K562 (cell line): ENCODE data around the gene NXF1. TPM values are rescaled to one million over a fixed set of nuclear protein-coding genes. Genes with fewer than 3 reads are reported as not detected.
A peak's percentile ranks its signal among the peaks of the same experiment; 100 is the strongest.

ENCODE experiments used
- BRF1 ChIP-seq: IDR thresholded peaks from 3 replicates; pipeline ENCODE4 v1.6.1; 2011; ENCODE audit warnings: borderline replicate concordance, mild to moderate bottlenecking; ENCODE audit not compliant: insufficient read length; ENCODE audit errors: extremely low read depth
- CHD7 ChIP-seq: fragments of 200-600 bp; sonication (generic); IDR thresholded peaks from one replicate; pipeline ENCODE4 v1.6.1; 2012; ENCODE audit warnings: mild to moderate bottlenecking, low read depth, low read length, inconsistent platforms
- KAT2B ChIP-seq: IDR thresholded peaks from one replicate; pipeline ENCODE4 v1.6.1; 2012; ENCODE audit warnings: low read depth, mild to moderate bottlenecking, control low read depth, inconsistent platforms, low read length, moderate library complexity
- ZC3H11A ChIP-seq: IDR thresholded peaks from 2 replicates; pipeline ENCODE4 v1.6.1; 2012; ENCODE audit warnings: low read depth, low read length, improper control_type of control experiment
- ZNF518B ChIP-seq: fragments of 250-450 bp; sonication (Bioruptor Pico); IDR thresholded peaks from 2 replicates; pipeline ENCODE4 v1.5.0; 2021; ENCODE audit warnings: mild to moderate bottlenecking, moderate library complexity
- ZNF766 ChIP-seq: fragments of 200-800 bp; sonication (Bioruptor generic); conservative IDR thresholded peaks from 2 replicates; pipeline ENCODE4 v1.6.1; 2016; ENCODE audit warnings: missing genetic modification characterization, missing compliant biosample characterization
- polyA plus RNA-seq, 8 experiments: library from polyadenylated mRNA; depleted of rRNA in 4 of 8; stranded (reverse) in 5 of 8; unstranded in 3 of 8; fragments of >200 nt; fragmentation: Nextera tagmentation in 2 of 8; fragmentation: Illumina TruSeq in 1 of 8; extraction: Ambion mirVana in 2 of 8; extraction: Trizol in 1 of 8; gene quantifications; 2 replicates each; pipeline versions ENCODE4 v1.2.1 to v1.2.3, GENCODE V29; 2011 to 2014; ENCODE audit warnings: inconsistent platforms in 1 of 8, missing spikeins in 1 of 8
- total RNA-seq, 7 experiments: library from RNA; depleted of rRNA in 6 of 7; stranded (reverse); fragments of >200 nt in 6 of 7; fragmentation: Illumina TruSeq in 2 of 7; extraction: Trizol in 2 of 7; gene quantifications; 2 replicates each; pipeline versions ENCODE4 v1.2.1 to v1.2.3, GENCODE V29; 2011 to 2021; ENCODE audit warnings: low replicate concordance in 1 of 7
- TF ChIP-seq, protein P1 (sequence below), 2 experiments: fragments of 450-650 bp in 1 of 2; IDR thresholded peaks; 2 replicates each; pipeline ENCODE4 v1.6.1; 2011 to 2017; ENCODE audit warnings: low read depth in 2 of 2, antibody characterized with exemption in 1 of 2, borderline replicate concordance in 1 of 2, low read length in 1 of 2, mild to moderate bottlenecking in 1 of 2, mixed read lengths in 1 of 2; ENCODE audit not compliant: control insufficient read depth in 1 of 2

Gene NXF1
- total and polyA plus RNA-seq, 9 of the 15 experiments (the other 6 are each of a cell fraction or from before 2014, with no cell fraction given), result 18.1 to 98.3 (median 35.8) TPM

DNA sequence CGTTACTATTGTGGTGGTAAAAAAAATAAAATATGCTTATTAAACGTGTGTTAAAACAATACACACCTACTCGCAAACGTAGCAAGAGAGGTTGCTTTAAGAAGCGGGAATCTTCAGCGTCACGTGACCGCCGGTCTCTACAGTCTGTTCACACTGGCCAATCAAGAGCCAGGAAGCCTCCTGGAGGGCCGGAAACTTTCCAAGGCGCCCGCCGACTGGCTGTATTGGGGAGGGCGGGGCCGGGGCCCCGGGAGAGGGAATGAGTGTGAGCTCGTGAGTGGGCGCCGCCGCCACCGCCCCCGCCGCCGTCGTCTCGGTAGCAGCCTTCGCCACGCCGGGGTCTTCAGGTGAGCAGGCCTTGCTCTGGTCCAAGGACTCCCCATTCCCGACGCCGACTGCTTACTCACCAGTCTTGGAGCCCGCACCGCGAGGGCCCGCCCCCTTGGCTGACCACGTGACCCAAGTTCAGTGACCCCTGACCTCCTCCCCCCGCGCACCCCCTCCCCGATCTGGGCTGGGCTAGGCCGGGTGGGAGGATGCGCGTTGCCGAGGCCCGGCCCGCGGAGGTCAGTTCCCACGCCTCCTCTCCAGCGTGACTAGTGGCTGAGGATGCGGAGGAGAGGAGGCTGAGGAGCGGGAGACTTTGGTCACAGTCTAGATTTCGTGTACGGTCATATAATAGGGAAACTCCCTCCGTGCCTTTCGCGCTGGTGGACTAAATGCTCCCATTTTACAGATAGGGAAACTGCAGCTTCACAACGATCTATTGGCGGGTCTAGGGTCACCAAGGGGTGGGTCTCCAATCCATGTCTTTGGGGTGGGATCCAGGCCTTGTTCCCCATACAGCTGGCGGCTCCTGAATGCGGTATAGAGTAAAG is 33.9 kb downstream of the NXF1 start, which contains the start of gene TAF6L (continued):
- TF ChIP-seq CHD7 (no peak), KAT2B (no peak), BRF1 (no peak), ZNF766 (peak; percentile 85; the same call in 1 of the 2 replicates), ZNF518B (CRISPR knock-in tag) (no peak), ZC3H11A (peak; percentile 49; the same call in 1 of the 2 replicates)
- TF ChIP-seq, protein P1, sequence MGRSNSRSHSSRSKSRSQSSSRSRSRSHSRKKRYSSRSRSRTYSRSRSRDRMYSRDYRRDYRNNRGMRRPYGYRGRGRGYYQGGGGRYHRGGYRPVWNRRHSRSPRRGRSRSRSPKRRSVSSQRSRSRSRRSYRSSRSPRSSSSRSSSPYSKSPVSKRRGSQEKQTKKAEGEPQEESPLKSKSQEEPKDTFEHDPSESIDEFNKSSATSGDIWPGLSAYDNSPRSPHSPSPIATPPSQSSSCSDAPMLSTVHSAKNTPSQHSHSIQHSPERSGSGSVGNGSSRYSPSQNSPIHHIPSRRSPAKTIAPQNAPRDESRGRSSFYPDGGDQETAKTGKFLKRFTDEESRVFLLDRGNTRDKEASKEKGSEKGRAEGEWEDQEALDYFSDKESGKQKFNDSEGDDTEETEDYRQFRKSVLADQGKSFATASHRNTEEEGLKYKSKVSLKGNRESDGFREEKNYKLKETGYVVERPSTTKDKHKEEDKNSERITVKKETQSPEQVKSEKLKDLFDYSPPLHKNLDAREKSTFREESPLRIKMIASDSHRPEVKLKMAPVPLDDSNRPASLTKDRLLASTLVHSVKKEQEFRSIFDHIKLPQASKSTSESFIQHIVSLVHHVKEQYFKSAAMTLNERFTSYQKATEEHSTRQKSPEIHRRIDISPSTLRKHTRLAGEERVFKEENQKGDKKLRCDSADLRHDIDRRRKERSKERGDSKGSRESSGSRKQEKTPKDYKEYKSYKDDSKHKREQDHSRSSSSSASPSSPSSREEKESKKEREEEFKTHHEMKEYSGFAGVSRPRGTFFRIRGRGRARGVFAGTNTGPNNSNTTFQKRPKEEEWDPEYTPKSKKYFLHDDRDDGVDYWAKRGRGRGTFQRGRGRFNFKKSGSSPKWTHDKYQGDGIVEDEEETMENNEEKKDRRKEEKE (IDR thresholded peaks at IDR 0.05; ENCODE audit: borderline replicate concordance in 1 of 2, control insufficient read depth in 1 of 2, low read depth in 2 of 2, low read length in 1 of 2), result no peak
